Stimulated activated CD4-positive, alpha-beta T cell treated with anti-CD3 and anti-CD28 coated beads, Interleukin-12 subunit alpha, Interleukin-12 subunit beta, amount 100 ng/mL, for 24 hours (primary cell): ENCODE measurements around the gene HSP90AB1.
A peak's percentile ranks its signal among the peaks of the same experiment; 100 is the strongest.

Experiments used
- DNase-seq, 2 experiments: peaks; one replicate each; pipeline ENCODE4 v3.0.0-alpha.2; 2020; ENCODE audit warnings: low read depth in 2 of 2

Gene HSP90AB1

DNA sequence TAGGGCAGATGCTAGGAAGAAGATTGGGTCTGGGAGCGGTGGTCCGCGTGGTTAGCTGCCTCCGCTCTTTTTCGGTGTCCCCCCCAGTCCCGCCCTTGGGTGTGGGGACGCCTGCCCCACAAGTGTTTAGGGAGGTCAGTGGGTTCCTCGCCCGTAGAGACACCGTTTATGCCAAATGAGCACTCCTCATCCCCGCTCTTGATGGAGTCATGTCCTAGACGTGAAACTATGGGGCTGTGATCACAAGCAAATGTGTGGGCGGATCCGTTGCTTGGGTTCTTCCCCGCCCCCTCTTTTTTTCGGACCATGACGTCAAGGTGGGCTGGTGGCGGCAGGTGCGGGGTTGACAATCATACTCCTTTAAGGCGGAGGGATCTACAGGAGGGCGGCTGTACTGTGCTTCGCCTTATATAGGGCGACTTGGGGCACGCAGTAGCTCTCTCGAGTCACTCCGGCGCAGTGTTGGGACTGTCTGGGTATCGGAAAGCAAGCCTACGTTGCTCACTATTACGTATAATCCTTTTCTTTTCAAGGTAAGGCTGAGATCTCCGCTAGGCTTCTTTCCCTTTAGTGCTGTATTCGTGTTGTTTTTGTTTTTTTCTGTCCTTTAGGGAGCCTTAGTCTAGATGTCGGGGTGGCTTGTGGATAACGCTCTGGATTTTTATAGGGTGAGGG lies at the start of gene HSP90AB1:
Gene HSP90AB1 (plus strand): TSS at position 439 of the 675 bp plus-strand sequence. CDS start 1,529 bp downstream, outside the sequence.
- peak; percentile 93 to 96 for DNase-seq

DNA sequence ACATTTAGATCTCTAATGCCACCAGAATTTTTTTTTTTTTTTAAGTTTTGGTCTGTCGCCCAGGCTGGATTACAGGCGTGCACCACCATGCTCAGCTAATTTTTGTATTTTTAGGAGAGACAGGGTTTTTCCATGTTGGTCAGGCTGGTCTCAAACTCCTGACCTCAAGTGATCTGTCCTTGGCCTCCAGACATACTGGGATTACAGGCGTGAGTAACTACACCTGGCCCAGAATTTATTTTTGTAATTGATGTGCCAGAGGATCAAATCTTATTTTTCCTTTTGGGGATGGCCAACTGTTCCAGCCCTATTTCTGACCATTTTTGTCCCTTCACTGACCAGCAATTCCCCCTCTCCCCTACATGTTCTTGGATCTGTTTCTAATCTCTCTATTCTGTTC lies 48.2 kb upstream of the HSP90AB1 start:
- no peak for DNase-seq

DNA sequence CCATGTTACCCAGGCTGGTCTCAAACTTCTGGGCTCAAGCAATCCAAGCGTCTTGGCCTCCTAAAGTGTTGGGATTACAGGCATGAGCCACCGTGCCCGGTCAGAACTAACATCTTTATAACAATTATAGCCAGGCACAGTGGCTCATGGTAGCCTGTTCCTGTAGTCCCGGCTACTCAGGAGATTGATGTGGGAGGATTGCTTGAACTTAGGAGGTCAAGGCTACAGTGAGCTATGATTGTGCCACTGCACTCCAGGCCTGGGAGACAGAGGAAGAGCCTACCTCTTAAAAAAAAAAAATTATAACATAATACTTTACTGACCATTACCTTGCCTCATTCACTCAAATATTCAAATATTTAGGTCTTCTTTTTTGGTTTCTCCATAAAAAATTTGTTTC lies 47.0 kb upstream of the HSP90AB1 start:
- no peak for DNase-seq

DNA sequence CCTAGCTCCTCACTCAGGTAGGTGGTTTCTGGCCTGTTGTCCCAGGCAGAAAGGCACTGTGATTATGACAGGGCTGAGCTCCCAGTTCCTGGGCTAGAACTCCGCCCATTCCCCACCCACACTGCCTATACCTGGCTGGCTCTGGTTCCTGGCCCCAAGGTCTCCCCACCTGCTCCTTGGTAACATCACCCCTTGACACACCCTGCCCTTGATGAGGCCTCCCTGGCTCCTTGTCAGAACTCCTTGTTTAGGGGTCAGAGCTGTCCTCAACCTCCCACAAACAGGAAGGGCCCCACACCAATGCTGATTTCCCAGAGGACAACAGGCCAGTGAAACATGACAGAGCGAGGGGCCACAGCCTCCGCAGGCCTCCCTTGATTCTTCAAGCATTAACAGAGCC lies 45.7 kb upstream of the HSP90AB1 start:
- DNase-seq = no peak

DNA sequence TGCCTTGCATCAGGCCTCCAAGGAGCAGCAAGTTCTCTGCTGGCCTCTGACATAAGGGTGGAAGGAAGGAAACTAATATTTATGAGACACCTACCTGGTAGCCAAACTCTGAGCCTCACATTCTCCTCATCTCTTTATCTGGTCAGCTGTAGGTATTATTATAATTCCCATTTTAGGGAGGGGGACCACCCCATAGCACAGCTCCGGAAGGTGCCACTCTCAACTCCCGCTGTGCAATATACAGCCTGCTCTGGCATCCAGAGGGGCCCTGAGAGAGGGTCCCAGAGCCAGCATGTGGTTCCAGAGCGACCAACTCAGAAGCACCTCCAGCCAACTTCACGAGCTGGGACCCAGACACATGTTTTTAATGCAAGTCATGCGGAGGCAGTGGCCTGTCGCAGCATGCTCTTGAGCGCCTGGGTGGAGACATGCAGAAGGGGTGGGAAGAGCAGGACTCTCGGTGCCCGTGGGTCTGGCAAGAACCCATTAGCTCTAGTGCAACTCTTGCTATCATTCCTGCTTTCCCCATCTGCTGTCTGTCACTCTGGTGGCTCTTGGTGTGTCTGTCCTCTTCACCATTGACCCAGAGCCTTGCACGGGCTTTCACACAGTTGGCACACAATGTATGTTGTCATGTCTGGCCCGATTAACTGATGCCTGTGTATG lies 45.1 kb upstream of the HSP90AB1 start:
- no peak for DNase-seq

DNA sequence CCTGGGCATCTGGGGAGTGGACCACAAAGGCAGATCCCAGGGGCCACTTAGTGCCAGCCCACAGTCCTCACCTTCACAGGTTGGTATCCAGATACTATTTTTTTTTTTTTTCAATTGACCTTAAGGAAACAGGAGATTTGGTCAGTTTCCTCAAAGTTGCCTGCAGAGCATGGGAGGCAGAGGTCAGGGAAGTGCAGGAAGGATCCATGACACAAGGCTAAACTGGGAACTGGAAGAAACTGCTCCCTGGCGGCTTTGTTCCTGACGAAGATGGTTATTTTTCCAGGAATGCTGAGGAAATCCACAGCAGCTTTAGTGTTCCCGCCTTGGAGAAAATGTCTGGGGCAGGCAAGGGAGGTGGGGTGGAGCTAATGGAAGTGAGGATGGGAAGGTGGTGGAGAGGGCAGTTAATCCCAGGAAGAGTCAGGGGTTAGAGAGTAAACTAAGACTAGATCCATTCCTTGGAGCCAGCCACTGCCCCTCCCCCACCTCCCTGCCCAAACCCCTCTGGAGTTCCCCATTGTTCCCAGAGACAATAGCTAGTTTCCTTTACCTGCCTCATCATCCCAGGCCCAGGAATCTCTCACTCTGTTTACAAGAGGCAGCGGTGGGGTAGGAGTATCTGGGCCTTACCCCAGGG lies 44.4 kb upstream of the HSP90AB1 start:
- no peak for DNase-seq

DNA sequence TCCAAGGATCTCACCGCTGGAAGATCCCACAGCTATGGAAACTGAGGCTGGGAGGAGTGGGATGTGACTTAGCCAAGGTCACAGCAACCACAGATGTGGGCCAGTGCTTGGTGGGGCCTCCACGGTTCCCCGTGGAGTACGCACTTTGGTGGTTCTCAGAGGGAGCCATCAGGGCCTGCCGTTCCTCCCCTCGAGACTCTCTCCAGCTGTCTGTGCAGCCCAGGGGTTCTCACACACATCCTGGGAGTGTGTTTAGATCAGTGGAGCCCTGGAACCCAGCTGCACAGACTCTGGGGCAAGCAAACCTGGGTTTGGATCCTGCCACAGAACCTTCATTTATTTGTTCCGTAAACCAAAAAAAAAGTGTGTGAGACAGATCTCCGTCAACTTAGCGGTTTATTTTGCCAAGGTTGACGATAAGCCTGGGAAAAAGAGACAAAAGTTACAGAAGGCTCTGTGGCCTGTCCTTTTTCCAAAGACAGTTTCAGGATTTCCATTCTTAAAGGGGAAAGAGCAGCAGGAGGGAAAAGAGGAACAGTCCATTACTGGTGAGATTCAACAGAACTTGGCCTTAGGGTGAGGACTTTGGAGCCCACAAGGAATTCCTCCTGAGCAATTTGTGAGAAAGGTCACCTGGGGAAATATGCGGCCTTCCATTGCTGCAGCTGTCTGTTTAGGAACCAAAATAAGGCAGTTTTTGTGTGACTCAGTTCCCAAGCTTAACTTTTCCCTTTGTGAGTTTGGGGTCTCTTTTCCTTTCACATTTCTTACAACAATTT lies 43.7 kb upstream of the HSP90AB1 start:
- DNase-seq = no peak

DNA sequence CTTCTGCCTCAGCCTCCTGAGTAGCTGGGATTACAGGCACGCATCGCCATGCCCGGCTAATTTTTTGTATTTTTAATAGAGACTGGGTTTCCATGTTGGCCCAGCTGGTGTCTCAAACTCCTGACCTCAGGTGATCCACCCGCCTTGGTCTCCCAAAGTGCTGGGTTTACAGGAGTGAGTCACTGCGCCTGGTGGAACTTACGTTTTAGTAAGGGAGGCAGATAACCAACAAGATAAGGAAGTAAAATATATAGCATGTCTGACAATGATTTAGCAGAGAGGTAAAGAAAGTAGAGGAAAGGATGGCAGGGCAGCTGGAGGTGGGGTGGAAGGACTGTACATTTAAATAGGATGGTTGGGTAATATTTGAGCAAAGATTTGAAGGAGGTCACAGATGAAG lies 42.9 kb upstream of the HSP90AB1 start:
- DNase-seq = no peak

DNA sequence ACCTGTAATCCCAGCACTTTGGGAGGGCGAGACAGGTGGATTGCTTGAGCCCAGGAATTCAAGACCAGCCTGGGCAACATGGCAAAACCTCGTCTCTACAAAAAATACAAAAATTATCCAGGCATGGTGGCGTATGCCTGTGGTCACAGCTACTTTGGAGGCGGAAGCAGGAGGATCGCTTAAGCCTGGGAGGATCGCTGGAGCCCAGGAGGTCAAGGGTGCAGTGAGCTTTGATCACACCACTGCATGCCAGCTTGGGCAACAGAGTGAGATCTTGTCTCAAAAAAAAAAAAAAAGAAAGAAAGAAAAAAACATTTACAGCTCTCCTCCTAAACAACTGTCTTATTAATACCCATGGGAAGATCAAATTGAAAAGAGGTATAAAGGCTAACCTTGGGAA lies 38.9 kb upstream of the HSP90AB1 start:
- no peak for DNase-seq

DNA sequence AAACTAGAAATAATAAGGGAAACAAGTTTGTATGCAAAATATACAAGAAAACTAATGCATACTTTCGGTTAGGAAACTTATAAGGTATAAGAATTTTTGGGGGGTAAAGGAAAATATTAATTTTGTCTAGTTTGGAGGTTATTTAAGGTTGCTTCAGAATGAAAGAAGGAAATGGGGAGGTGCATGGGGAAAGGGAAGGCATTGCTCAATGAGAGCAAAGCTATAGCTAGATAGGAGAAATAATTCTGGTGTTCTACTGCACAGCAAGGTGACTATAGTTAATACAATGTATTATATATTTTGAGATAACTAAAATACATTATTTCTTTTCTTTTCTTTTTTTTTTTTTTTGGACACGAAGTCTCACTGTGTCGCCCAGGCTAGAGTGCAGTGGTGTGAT lies 35.6 kb upstream of the HSP90AB1 start:
- DNase-seq = no peak

DNA sequence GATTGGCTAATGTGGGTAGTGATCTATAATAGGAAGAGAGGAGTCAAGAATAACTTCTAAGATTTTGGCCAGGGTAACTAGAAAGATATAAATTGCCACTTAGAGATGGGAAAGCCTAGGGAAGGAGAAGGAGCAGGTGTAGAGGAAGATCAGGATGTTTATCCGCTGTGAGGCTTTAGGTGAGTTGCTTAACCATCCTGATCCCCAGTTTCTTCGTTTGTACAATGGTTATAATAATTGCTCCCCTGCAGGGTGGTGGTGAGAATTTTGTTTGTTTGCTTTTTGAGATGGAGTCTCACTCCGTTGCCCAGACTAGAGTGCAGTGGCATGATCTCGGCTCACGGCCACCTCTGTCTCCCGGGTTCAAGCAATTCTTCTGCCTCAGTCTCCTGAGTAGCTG lies 32.6 kb upstream of the HSP90AB1 start:
- no peak for DNase-seq

DNA sequence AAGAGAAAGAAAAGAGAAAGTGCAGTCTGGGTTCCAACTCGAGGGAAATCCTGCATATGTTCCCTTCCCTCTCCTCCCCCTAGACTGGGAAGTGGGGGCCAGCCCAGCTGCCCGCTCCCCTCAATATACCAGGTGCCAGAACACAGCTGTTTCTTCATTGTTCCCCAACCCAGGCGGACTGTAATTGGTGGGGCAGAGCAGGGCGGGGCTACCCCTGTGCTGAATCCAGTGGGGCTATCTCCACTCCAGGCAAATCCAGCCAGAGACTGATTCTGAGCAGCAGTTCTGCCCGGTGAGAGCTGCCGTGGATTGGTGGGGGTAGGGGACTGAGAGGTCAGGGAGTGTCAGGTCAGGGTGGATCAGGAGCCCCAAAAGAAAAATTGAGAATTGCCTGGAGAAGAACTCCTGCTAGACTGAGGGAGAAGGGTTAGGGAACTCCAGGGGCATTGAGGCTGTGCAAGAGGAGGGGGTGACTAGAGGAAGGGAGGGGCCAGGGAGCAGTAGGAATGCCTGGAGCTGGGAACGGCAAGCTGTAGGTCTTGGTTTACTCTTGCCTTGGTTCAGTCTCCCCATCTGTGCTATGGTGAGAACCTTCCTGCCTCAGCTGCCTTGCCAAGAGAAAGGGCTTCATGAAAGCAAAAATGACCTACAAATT lies 30.1 kb upstream of the HSP90AB1 start, which contains the start of gene MYMX:
Gene MYMX (plus strand): TSS at position 250 of the 655 bp plus-strand sequence. CDS start 546 bp downstream, outside the sequence.
- no peak for DNase-seq

DNA sequence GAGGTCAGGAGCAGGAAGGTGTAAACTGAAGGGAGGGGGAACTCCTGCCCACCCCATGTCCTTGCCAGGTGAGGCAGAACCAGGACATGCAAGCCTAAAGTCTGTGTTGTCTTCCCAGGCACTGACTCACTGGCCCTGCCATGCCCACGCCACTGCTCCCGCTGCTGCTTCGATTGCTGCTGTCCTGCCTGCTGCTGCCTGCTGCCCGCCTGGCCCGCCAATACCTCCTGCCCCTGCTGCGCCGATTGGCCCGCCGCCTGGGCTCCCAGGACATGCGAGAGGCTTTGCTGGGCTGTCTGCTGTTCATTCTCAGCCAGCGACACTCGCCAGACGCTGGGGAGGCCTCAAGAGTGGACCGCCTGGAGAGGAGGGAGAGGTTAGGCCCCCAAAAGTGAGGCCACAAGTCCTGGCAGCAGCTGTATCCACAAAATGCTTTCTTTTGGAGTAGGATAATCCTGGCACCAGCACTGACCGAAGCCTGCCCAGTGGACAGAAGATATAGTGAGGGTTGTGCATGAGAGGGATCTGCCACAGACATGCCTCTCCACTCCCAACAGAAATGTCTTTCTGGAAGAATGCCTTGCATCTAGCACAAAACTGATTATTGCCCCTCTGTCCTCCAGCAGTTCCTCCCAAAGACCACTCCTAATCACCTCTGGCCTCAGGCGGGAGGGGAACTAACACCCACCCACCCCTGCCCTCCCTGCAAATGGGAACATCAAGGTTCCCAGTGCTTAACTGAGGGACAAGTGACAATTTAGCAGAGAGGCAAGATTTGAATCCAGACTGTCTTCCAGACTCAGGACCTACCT lies 29.4 kb upstream of the HSP90AB1 start:
- DNase-seq = no peak

DNA sequence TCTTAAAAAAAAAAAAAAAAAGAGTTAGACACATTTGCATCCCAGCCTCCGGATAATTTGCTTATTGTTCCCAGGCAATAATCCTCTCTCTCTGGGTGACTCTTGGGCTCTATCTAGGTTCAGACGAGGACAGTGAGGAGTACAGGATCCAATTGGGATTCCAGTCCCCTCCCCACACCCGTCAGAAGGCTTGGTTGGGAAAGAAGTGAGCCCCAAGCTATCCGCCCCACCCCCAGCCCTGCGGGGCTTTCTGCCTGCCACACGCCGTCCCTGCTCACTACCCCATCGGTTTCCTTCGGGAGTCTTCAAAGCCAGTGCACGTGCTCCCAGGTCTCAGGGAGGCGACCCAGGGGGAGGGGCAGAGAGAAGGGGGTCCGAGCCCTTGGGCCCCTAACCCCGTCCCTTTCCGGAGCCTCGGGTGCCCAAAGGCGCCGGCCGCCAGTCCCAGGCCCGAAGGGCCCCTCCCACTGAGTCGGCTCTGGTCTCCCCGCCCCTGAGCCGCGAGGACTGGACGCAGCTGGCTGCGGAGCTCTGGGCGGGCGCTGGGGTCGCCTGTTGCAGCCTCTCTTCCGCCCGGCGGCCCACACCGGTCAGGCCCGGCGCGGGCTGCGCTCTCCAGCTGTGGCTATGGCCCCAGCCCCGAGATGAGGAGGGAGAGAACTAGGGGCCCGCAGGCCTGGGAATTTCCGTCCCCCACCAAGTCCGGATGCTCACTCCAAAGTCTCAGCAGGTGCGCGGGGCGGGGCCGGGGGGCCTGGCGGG lies 27.7 kb upstream of the HSP90AB1 start:
- DNase-seq = no peak

DNA sequence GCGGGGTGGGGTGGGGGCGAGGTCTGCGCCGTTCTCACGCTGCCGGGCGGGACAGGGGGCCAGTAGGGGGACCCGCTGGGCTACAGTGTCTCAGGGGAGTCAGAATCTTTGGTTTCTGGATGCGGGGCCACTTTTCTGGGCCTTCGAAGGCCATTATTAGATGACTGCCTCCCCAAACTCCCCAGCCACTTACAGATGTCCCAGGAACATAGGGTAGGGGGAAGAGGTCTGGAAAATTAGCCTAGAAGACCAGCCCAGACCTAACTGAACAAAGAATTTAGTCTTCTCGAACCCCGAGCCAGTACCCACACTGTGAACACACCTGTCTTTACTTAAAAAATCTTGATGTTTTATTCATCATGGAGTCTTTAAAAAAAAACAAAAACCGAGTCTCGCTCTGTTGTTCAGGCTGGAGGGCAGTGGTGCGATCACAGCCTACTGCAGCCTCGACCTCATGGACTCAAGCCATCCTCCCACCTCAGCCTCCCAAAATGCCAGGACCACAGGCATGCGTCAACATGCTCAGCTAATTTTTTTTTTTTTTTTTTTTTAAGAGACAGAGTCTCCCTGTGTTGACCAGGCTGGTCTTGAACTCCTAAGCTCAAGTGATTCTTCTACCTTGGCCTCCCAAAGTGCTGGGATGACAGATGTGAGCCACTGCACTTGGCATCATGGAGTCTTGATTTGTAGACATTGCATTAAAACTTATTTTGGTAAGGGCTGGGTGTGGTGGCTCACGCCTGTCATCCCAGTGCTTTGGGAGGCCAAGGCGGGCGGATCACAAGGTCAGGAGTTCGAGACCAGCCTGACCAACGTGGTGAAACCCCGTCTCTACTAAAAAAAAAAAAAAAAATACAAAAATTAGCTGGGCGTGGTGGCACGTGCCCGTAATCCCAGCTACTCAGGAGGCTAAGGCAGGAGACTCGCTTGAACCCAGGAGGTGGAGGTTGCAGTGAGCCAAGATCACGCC lies 26.8 kb upstream of the HSP90AB1 start:
- no peak for DNase-seq

DNA sequence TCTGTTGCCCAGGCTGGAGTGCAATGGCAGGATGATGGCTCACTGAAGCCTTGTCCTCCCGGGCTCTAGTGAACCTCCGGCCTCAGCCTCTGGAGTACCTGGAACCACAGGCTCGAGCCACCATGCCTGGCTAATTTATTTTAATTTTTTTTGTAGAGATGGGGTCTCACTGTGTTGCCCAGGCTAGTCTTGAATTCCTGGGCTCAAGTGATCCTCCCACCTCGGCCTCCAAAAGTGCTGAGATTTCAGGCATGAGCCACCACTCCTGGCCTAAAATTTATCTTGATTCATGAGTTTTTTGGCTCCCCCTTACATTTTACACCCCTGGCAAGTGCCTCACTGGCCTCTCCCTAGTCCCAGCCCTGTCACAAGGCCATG lies 26.0 kb upstream of the HSP90AB1 start:
- no peak for DNase-seq

DNA sequence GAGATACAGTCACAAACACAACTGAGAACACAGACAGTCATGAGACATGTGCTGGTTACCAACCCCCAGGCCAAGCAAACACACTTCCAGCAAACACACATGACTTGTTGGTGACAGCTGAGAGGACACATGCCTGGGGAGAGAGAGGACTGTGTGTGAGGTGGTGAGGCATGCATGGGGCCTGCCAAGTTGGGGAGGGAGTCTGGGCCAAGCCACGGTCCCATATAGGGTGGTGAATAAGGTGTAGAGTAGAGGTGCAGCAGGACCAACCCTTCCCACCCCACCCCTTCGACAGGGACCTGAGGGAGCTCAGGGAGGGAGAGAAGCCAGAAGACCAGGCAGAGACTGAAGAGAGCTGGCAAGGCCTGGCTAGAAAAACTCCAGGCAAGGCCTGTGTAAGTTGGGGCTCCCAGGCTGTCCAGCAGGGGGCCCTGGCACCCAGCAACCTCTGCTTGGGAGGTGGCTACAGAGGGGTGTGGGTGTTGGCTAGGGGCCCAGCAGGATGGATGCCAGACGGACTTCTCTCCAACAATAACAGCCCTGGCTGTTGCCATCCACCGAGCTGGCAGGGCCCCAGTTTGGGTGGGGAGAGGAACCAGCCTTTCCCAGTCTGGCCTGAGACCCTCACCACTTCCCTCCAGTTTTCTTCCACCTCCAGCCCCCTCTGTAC lies 25.5 kb upstream of the HSP90AB1 start:
- peak; percentile 31 to 71 for DNase-seq

DNA sequence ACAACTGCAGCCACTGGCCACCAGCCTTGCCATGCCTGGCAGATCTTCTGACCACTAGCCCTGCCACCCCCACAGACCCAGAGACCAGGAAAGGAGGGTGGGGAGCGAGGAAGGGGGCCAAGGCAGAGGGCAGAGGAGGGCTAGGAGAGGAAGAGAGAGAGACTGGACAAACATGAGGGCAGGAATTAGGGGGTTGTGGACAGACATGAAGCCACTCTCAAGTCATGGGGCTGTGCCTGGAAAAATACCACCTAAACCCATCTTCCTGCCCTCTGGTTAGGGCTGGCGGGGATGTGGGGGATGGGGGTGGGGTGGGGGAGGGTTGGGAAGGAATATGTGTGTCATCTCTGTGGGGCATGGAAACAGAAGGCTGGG lies 25.0 kb upstream of the HSP90AB1 start:
- no peak for DNase-seq
